Measurements from ENCODE around the gene IGDCC3. TPM values are rescaled to one million over a fixed set of nuclear protein-coding genes. Genes with fewer than 3 reads are reported as not detected.

Gene IGDCC3
- total and polyA plus RNA-seq, 2 donors (not counting 3 experiments of a cell fraction or from before 2014, with no cell fraction given), result 0.03 TPM; not detected in 1

GRCh38 chr15:65386886-65387285 lies 9.1 kb upstream of the IGDCC3 start:
- Histone ChIP-seq H3K4me3 (replicated peaks in 1 of 3; ENCODE audit: insufficient read depth in 1 of 3, low read depth in 1 of 3, low read length in 3 of 3) (no peak overlapping the region), H3K4me2 (ENCODE audit: insufficient read depth, low read length) (no peak overlapping the region), H3K79me2 (ENCODE audit: control insufficient read depth, insufficient read depth, low read length) (no peaks in the 10 kb centered on the region), H3K27ac (ENCODE audit: insufficient read depth, low read depth, low read length) (no peak overlapping the region), H3K9me3 (replicated peaks; ENCODE audit: control insufficient read depth, insufficient read depth, low read length) (no peaks in the 10 kb centered on the region), H4K20me1 (replicated peaks; ENCODE audit: control insufficient read depth, extremely low read depth, insufficient read depth, low read length) (no peaks in the 10 kb centered on the region), H3K9me1 (replicated peaks; ENCODE audit: control insufficient read depth, extremely low read depth, insufficient read depth, low read length) (no peaks in the 10 kb centered on the region), H2AFZ (ENCODE audit: low read depth, low read length) (no peak overlapping the region), H3K4me1 (ENCODE audit: control insufficient read depth, extremely low read depth, insufficient read depth, low read length) (peaks cover 6% of the 10 kb centered on the region), H3K9ac (replicated peaks; ENCODE audit: extremely low read depth, insufficient read depth, low read length) (no peak overlapping the region), H3K36me3 (ENCODE audit: control insufficient read depth in 2 of 2, extremely low read depth in 1 of 2, insufficient read depth in 2 of 2, low read length in 2 of 2) (no peaks in the 10 kb centered on the region), H3K27me3 (ENCODE audit: control insufficient read depth in 2 of 2, insufficient read depth in 2 of 2, low read length in 2 of 2) (peaks cover 0 to 11% of the 10 kb centered on the region in 2 experiments)
- no peak for DNase-seq (ENCODE audit: low read depth, low spot score)
- CTCF ChIA-PET, result interaction anchor here (5.4 to 11.5 kb wide), 2 partner anchors 13 to 67 kb away, joined by 50 to 274 read pairs; no protein-coding TSS in a partner anchor
- no peak for FAIRE-seq
- dilution Hi-C loops (cut with MboI; ENCODE audit: extremely low pct_ligation_motif_present, low sequenced_read_pairs) (no loop called here), intact Hi-C loops (cut with micrococcal nuclease) (no loop called here)
- no peak for TF ChIP-seq MAX (IDR thresholded peaks at IDR 0.05; ENCODE audit: insufficient read depth, insufficient read length)
- no peak for TF ChIP-seq FOS (IDR thresholded peaks at IDR 0.05; ENCODE audit: borderline replicate concordance, insufficient read depth, low read length)
- TF ChIP-seq CTCF (IDR thresholded peaks at IDR 0.05; ENCODE audit: extremely low read depth in 1 of 2, insufficient read depth in 1 of 2, low read depth in 1 of 2, low read length in 2 of 2), result no peak
- no peak for TF ChIP-seq POLR2AphosphoS5 (IDR thresholded peaks at IDR 0.05; ENCODE audit: insufficient read depth, low read depth, low read length)
- no peak for TF ChIP-seq MYC (IDR thresholded peaks at IDR 0.05; ENCODE audit: low read depth, low read length)
- TF ChIP-seq GATA2 (IDR thresholded peaks at IDR 0.05; ENCODE audit: insufficient read depth, insufficient read length, low read depth, low read length), result no peak
- no peak for TF ChIP-seq POLR2A (IDR thresholded peaks at IDR 0.05; ENCODE audit: low read depth, low read length)
- TF ChIP-seq JUN (IDR thresholded peaks at IDR 0.05; ENCODE audit: borderline replicate concordance, insufficient read depth, insufficient read length, low read depth), result no peak
- TF ChIP-seq EZH2 (IDR thresholded peaks at IDR 0.05; ENCODE audit: borderline replicate concordance, low read depth, low read length, severe bottlenecking), result no peak
- no TSS peak for BruUV-seq (replicated peaks)
- POLR2A ChIA-PET, result interaction anchor here (0.6 kb wide), 1 partner anchor 44 kb away, joined by 3 read pairs; no protein-coding TSS in a partner anchor
